ENCODE results near the gene NRAS. TPM values are rescaled to one million over a fixed set of nuclear protein-coding genes. Genes with fewer than 3 reads are reported as not detected.

Gene NRAS
- total RNA-seq, 1 experiment from 2014 or later: 72.9 TPM

- Histone ChIP-seq H3K27me3 (ENCODE audit: insufficient read depth, low read length) (no peaks in the 10 kb centered on the region), H2BK20ac (ENCODE audit: low read depth, low read length, poor library complexity, severe bottlenecking) (no peak overlapping the region), H3K18ac (ENCODE audit: insufficient read length, low read depth, low read length) (no peak overlapping the region), H3K56ac (ENCODE audit: insufficient read length, low read depth, low read length) (no peak overlapping the region), H2AFZ (ENCODE audit: low read length) (no peak overlapping the region), H4K91ac (ENCODE audit: insufficient read length, low read depth, low read length) (no peak overlapping the region), H3K23ac (ENCODE audit: insufficient read length, low read depth, low read length) (no peak overlapping the region), H3K9me3 (ENCODE audit: control insufficient read depth, low read depth, low read length) (no peaks in the 10 kb centered on the region), H2BK120ac (ENCODE audit: low read depth, low read length, poor library complexity, severe bottlenecking) (no peak overlapping the region), H4K5ac (ENCODE audit: insufficient read length, low read depth, low read length) (no peak overlapping the region), H2BK15ac (ENCODE audit: low read depth, low read length) (no peak overlapping the region), H2AK5ac (ENCODE audit: insufficient read length, low read length) (no peak overlapping the region), H2BK12ac (ENCODE audit: insufficient read length, low read depth, low read length) (no peak overlapping the region), H3K4ac (ENCODE audit: low read depth, low read length) (no peak overlapping the region), H2BK5ac (ENCODE audit: insufficient read length, low read length) (no peak overlapping the region), H4K20me1 (ENCODE audit: control insufficient read depth, insufficient read depth, insufficient read length) (no peaks in the 10 kb centered on the region), H3K4me1 (ENCODE audit: insufficient read depth, low read length) (no peaks in the 10 kb centered on the region), H3K4me2 (ENCODE audit: insufficient read depth, insufficient read length, low read length) (no peak overlapping the region), H3K9ac (ENCODE audit: extremely low read depth, insufficient read length, low read length) (no peak overlapping the region), H3K23me2 (ENCODE audit: insufficient read length, low read depth, low read length, poor library complexity, severe bottlenecking) (no peaks in the 10 kb centered on the region), H3T11ph (ENCODE audit: low read length) (no peak overlapping the region), H3K79me2 (ENCODE audit: insufficient read depth, low read length) (no peaks in the 10 kb centered on the region), H3K27ac (ENCODE audit: insufficient read length, low read depth, low read length) (no peak overlapping the region), H3K79me1 (ENCODE audit: insufficient read depth, low read depth, low read length, poor library complexity, severe bottlenecking) (no peaks in the 10 kb centered on the region), H4K8ac (replicated peaks; ENCODE audit: insufficient read length, low read depth, low read length) (no peak overlapping the region), H3K14ac (ENCODE audit: insufficient read depth, low read length) (no peak overlapping the region)
- Mint-ChIP-seq H3K4me3 (no peak overlapping the region), H3K27me3 (ENCODE audit: low read depth) (peaks cover 22% of the 10 kb centered on the region), H3K9me3 (no peaks in the 10 kb centered on the region), H3K27ac (no peak overlapping the region), H3K36me3 (ENCODE audit: insufficient read depth in 1 of 3, low read depth in 3 of 3) (no peaks in the 10 kb centered on the region), H3K4me1 (no peaks in the 10 kb centered on the region)
- no peak for TF ChIP-seq CTCF (conservative IDR thresholded peaks at IDR 0.05)
- DNase-seq: no peak
- WGBS (ENCODE audit: extremely low coverage, insufficient read length, low lambda C conversion rate): no CpG with 5 or more reads among the region's 4 CpGs
These were observed 28.0 kb downstream of the NRAS start for GRCh38 chr1:114688526-114688925.

All from H9 (cell line).